HEK293 (cell line): Measurements from ENCODE around the gene FAM131B.
A peak's percentile ranks its signal among the peaks of the same experiment; 100 is the strongest.

Experiments
- CTCF ChIP-seq: fragments of 450-650 bp; formaldehyde crosslinking; IDR thresholded peaks from 2 replicates; pipeline ENCODE4 v1.5.1; 2016; ENCODE audit warnings: missing biosample characterization, missing genetic modification characterization
- PRDM1 ChIP-seq: fragments of 450-650 bp; formaldehyde crosslinking; IDR thresholded peaks from 2 replicates; pipeline ENCODE4; 2016; ENCODE audit warnings: missing biosample characterization, missing genetic modification characterization
- SCRT1 ChIP-seq: fragments of 450-650 bp; formaldehyde crosslinking; IDR thresholded peaks from 2 replicates; pipeline ENCODE4 v1.5.1; 2016; ENCODE audit warnings: missing biosample characterization, missing genetic modification characterization, borderline replicate concordance
- ZFP3 ChIP-seq: fragments of 450-650 bp; formaldehyde crosslinking; IDR thresholded peaks from 2 replicates; pipeline ENCODE4 v1.5.1; 2016; ENCODE audit warnings: low read depth, missing biosample characterization, missing genetic modification characterization
- ZNF10 ChIP-seq: fragments of 450-650 bp; formaldehyde crosslinking; IDR thresholded peaks from 2 replicates; pipeline ENCODE4 v1.5.1; 2017; ENCODE audit warnings: missing biosample characterization, missing genetic modification characterization
- ZNF155 ChIP-seq: fragments of 450-650 bp; formaldehyde crosslinking; IDR thresholded peaks from 2 replicates; pipeline ENCODE4 v1.5.1; 2016; ENCODE audit warnings: missing biosample characterization, missing genetic modification characterization
- ZNF157 ChIP-seq: fragments of 450-650 bp; formaldehyde crosslinking; IDR thresholded peaks from 2 replicates; pipeline ENCODE4 v1.5.1; 2016; ENCODE audit warnings: missing biosample characterization, missing genetic modification characterization
- ZNF19 ChIP-seq: fragments of 450-650 bp; formaldehyde crosslinking; IDR thresholded peaks from 2 replicates; pipeline ENCODE4; 2016; ENCODE audit warnings: missing biosample characterization, missing genetic modification characterization, low read depth
- ZNF24 ChIP-seq: fragments of 450-650 bp; formaldehyde crosslinking; IDR thresholded peaks from 2 replicates; pipeline ENCODE4 v1.5.1; 2016; ENCODE audit warnings: missing biosample characterization, missing genetic modification characterization
- ZNF302 ChIP-seq: fragments of 450-650 bp; formaldehyde crosslinking; IDR thresholded peaks from 2 replicates; pipeline ENCODE4 v1.5.1; 2016; ENCODE audit warnings: missing biosample characterization, missing genetic modification characterization, low read depth
- ZNF37A ChIP-seq: fragments of 450-650 bp; IDR thresholded peaks from 2 replicates; pipeline ENCODE4 v1.5.1; 2018; ENCODE audit warnings: missing biosample characterization, missing genetic modification characterization
- ZNF510 ChIP-seq: fragments of 450-650 bp; formaldehyde crosslinking; IDR thresholded peaks from 2 replicates; pipeline ENCODE4 v1.5.1; 2018; ENCODE audit warnings: mild to moderate bottlenecking, missing genetic modification characterization, missing biosample characterization; ENCODE audit not compliant: insufficient replicate concordance
- ZXDB ChIP-seq: fragments of 450-650 bp; formaldehyde crosslinking; IDR thresholded peaks from 2 replicates; pipeline ENCODE4 v1.5.1; 2016; ENCODE audit warnings: missing biosample characterization, missing genetic modification characterization

- TF ChIP-seq ZNF302 (no peak), ZNF37A (tag by site-specific recombination) (no peak), ZNF510 (tag by site-specific recombination) (no peak), CTCF (tag by site-specific recombination) (no peak), ZNF157 (tag by site-specific recombination) (no peak), ZNF155 (tag by site-specific recombination) (no peak), ZFP3 (no peak), PRDM1 (tag by site-specific recombination) (no peak), SCRT1 (tag by site-specific recombination) (peak; percentile 73; the same call in 1 of the 2 replicates), ZNF24 (tag by site-specific recombination) (no peak), ZNF19 (tag by site-specific recombination) (no peak), ZNF10 (tag by site-specific recombination) (no peak), ZXDB (tag by site-specific recombination) (no peak)
These were observed 22.4 kb upstream of the FAM131B start for GRCh38 chr7:143384661-143385631.
